Fibroblast of the aortic adventitia (primary cell): ENCODE data around the gene AKT3. TPM values are rescaled to one million over a fixed set of nuclear protein-coding genes. Genes with fewer than 3 reads are reported as not detected.

Experiments
- DNase-seq: peaks from one replicate; pipeline ENCODE4 v3.0.0-alpha.2; 2010; ENCODE audit warnings: low read depth
- H3K4me3 ChIP-seq: 2 replicates; pipeline ENCODE4 v1.5.1; 2011; ENCODE audit warnings: low read depth, mild to moderate bottlenecking, control low read depth, low read length, moderate library complexity
- CTCF ChIP-seq: IDR thresholded peaks from 2 replicates; pipeline ENCODE4 v1.5.1; 2011; ENCODE audit warnings: mild to moderate bottlenecking, low read length, control low read depth, inconsistent platforms; ENCODE audit not compliant: insufficient read depth
- total RNA-seq: library from RNA; depleted of rRNA; stranded (reverse); fragments of >200 nt; gene quantifications from 2 replicates; pipeline ENCODE4 v1.2.3, GENCODE V29; 2012; ENCODE audit warnings: low replicate concordance

The AKT3 gene
- total RNA-seq, 1 donor = 36.6 TPM

GRCh38 chr1:243489158-243489527 is 360.9 kb downstream of the AKT3 start:
- no peak overlapping the region for H3K4me3 ChIP-seq
- TF ChIP-seq CTCF = no peak
- no peak for DNase-seq

GRCh38 chr1:243488459-243489157 is 361.4 kb downstream of the AKT3 start:
- H3K4me3 ChIP-seq = no peak overlapping the region
- no peak for DNase-seq
- no peak for TF ChIP-seq CTCF

GRCh38 chr1:243487649-243488227 is 362.3 kb downstream of the AKT3 start:
- no peak for DNase-seq
- no peak for TF ChIP-seq CTCF
- H3K4me3 ChIP-seq = no peak overlapping the region

- no peak overlapping the region for H3K4me3 ChIP-seq
- DNase-seq = no peak
- TF ChIP-seq CTCF = no peak
Measured at GRCh38 chr1:243487036-243487648, 362.9 kb downstream of the AKT3 start.

- H3K4me3 ChIP-seq = no peak overlapping the region
- no peak for DNase-seq
- TF ChIP-seq CTCF = no peak
Measured at GRCh38 chr1:243483952-243484351, 366.1 kb downstream of the AKT3 start.

- TF ChIP-seq CTCF = no peak
- no peak for DNase-seq
- no peak overlapping the region for H3K4me3 ChIP-seq
Measured at GRCh38 chr1:243483071-243483771, 366.8 kb downstream of the AKT3 start.
